Measurements from ENCODE around the gene SCRN3. TPM values are rescaled to one million over a fixed set of nuclear protein-coding genes. Genes with fewer than 3 reads are reported as not detected.
"Not testable (repeated sequence)": the region's sequence is repeated elsewhere in the genome, so short reads cannot be mapped to it uniquely, and the experiment has no call there.

The SCRN3 gene
- polyA plus RNA-seq, 3 donors, result 28.2 to 33.0 (median 29.3) TPM

- DNase-seq (ENCODE audit: extremely low read depth in 1 of 11, low read depth in 9 of 11, low spot score in 4 of 11), result no peak
Observed at GRCh38 chr2:174392706-174393105, 2.8 kb upstream of the SCRN3 start.

- DNase-seq (ENCODE audit: extremely low read depth in 1 of 11, low read depth in 9 of 11, low spot score in 4 of 11), result peak in 8 of 11 donors; percentile 0 to 23 (median 4)
Observed at GRCh38 chr2:174395969-174396630, 570 bp downstream of the SCRN3 start.

GRCh38 chr2:174397773-174398172, 2.2 kb downstream of the SCRN3 start:
- DNase-seq (ENCODE audit: extremely low read depth in 1 of 11, low read depth in 9 of 11, low spot score in 4 of 11), result no peak

GRCh38 chr2:174399171-174399570, 3.6 kb downstream of the SCRN3 start:
- DNase-seq (ENCODE audit: extremely low read depth in 1 of 11, low read depth in 9 of 11, low spot score in 4 of 11), result no peak

GRCh38 chr2:174400853-174401252, 5.3 kb downstream of the SCRN3 start:
- no peak for DNase-seq (ENCODE audit: extremely low read depth in 1 of 11, low read depth in 9 of 11, low spot score in 4 of 11)

GRCh38 chr2:174403628-174404027, 8.1 kb downstream of the SCRN3 start:
- DNase-seq (ENCODE audit: extremely low read depth in 1 of 11, low read depth in 9 of 11, low spot score in 4 of 11), result no peak

- DNase-seq (ENCODE audit: extremely low read depth in 1 of 11, low read depth in 9 of 11, low spot score in 4 of 11), result not testable (repeated sequence)
Observed at GRCh38 chr2:174410039-174410438, 14.5 kb downstream of the SCRN3 start.

GRCh38 chr2:174412256-174412655, 16.7 kb downstream of the SCRN3 start:
- no peak for DNase-seq (ENCODE audit: extremely low read depth in 1 of 11, low read depth in 9 of 11, low spot score in 4 of 11)

- DNase-seq (ENCODE audit: extremely low read depth in 1 of 11, low read depth in 9 of 11, low spot score in 4 of 11), result no peak
Observed at GRCh38 chr2:174428214-174428613, 32.7 kb downstream of the SCRN3 start.

- DNase-seq (ENCODE audit: extremely low read depth in 1 of 11, low read depth in 9 of 11, low spot score in 4 of 11), result no peak
Observed at GRCh38 chr2:174430066-174430465, 34.5 kb downstream of the SCRN3 start.

GRCh38 chr2:174431902-174432301, 36.4 kb downstream of the SCRN3 start:
- no peak for DNase-seq (ENCODE audit: extremely low read depth in 1 of 11, low read depth in 9 of 11, low spot score in 4 of 11)

GRCh38 chr2:174436351-174436750, 40.8 kb downstream of the SCRN3 start:
- no peak for DNase-seq (ENCODE audit: extremely low read depth in 1 of 11, low read depth in 9 of 11, low spot score in 4 of 11)

- DNase-seq (ENCODE audit: extremely low read depth in 1 of 11, low read depth in 9 of 11, low spot score in 4 of 11), result no peak
Observed at GRCh38 chr2:174438146-174438886, 42.8 kb downstream of the SCRN3 start.

GRCh38 chr2:174439323-174439722, 43.8 kb downstream of the SCRN3 start:
- no peak for DNase-seq (ENCODE audit: extremely low read depth in 1 of 11, low read depth in 9 of 11, low spot score in 4 of 11)

GRCh38 chr2:174439950-174440349, 44.4 kb downstream of the SCRN3 start:
- no peak for DNase-seq (ENCODE audit: extremely low read depth in 1 of 11, low read depth in 9 of 11, low spot score in 4 of 11)

- DNase-seq (ENCODE audit: extremely low read depth in 1 of 11, low read depth in 9 of 11, low spot score in 4 of 11), result no peak
Observed at GRCh38 chr2:174442546-174443510, 47.3 kb downstream of the SCRN3 start.

- no peak for DNase-seq (ENCODE audit: extremely low read depth in 1 of 11, low read depth in 9 of 11, low spot score in 4 of 11)
Observed at GRCh38 chr2:174444761-174445160, 49.2 kb downstream of the SCRN3 start.

- no peak for DNase-seq (ENCODE audit: extremely low read depth in 1 of 11, low read depth in 9 of 11, low spot score in 4 of 11)
Observed at GRCh38 chr2:174445248-174445647, 49.7 kb downstream of the SCRN3 start.

- DNase-seq (ENCODE audit: extremely low read depth in 1 of 11, low read depth in 9 of 11, low spot score in 4 of 11), result no peak
Observed at GRCh38 chr2:174446531-174446930, 51.0 kb downstream of the SCRN3 start.

- DNase-seq (ENCODE audit: extremely low read depth in 1 of 11, low read depth in 9 of 11, low spot score in 4 of 11), result no peak
Observed at GRCh38 chr2:174449033-174449432, 53.5 kb downstream of the SCRN3 start.

Data from renal cortex interstitium (tissue), 11 donors.